Measurements from ENCODE around the gene PAAF1. TPM values are rescaled to one million over a fixed set of nuclear protein-coding genes. Genes with fewer than 3 reads are reported as not detected.
"Not testable (repeated sequence)": the region's sequence is repeated elsewhere in the genome, so short reads cannot be mapped to it uniquely, and the experiment has no call there.

The PAAF1 gene
- total RNA-seq, 2 experiments from 2014 or later = 21.6 TPM

DNA sequence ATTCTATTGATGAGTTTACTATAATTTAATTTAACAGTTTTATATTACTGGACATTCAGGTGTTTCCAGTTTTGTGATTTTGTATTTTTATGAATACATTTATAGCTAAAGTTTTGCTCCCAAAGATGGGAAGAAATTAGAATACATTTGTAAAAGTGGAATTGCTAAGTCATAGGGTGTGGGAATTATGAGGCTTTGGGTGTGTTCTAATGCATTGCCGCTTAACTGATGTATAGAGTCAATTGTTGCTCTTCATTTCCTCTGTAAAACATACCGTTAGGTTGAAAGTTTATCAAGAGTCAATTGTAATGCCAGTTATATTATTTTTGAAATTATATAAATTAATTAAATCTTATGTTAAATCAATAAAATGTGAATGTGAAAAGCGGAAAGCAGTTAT lies 16.2 kb downstream of the PAAF1 start:
- DNase-seq = no peak
- POLR2A ChIA-PET = no interaction called here
- H3K9me3 Mint-ChIP-seq = no peaks in the 10 kb centered on the region
- H3K4me3 Mint-ChIP-seq = no peak overlapping the region
- CTCF ChIA-PET = no interaction called here
- no peaks in the 10 kb centered on the region for H3K4me1 Mint-ChIP-seq
- H3K27me3 Mint-ChIP-seq = no peaks in the 10 kb centered on the region
- peaks cover 20% of the 10 kb centered on the region for H3K36me3 Mint-ChIP-seq (ENCODE audit: low read depth)
- no peak overlapping the region for H3K27ac Mint-ChIP-seq

GRCh38 chr11:73894725-73895335 lies 18.0 kb downstream of the PAAF1 start:
- Mint-ChIP-seq H3K36me3 (ENCODE audit: low read depth) (peaks cover 15% of the 10 kb centered on the region), H3K27me3 (no peaks in the 10 kb centered on the region), H3K27ac (no peak overlapping the region), H3K4me3 (no peak overlapping the region), H3K4me1 (no peaks in the 10 kb centered on the region), H3K9me3 (no peaks in the 10 kb centered on the region)
- POLR2A ChIA-PET = no interaction called here
- CTCF ChIA-PET = no interaction called here
- no peak for DNase-seq

DNA sequence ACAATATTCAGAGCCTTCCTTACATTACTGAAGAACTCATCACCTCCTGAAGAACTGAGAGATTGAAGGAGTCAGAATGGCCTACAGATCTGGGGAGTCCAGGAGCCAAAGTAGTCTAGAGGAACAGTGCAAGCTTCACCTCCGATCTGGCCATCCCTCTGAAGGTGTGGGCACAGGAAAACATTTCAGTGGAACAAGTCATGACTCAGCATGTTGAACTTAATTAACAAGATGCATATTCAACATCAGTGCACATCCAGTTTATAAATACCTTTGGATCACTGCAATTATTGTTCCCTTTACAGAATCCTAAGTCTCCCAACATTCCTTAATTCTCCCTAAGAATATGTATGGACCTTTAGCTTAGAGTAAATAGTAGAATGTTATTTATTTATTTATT lies 25.5 kb downstream of the PAAF1 start:
- no peak for DNase-seq
- Mint-ChIP-seq H3K36me3 (ENCODE audit: low read depth) (peaks cover 18% of the 10 kb centered on the region), H3K27ac (no peak overlapping the region), H3K9me3 (no peaks in the 10 kb centered on the region), H3K4me1 (no peaks in the 10 kb centered on the region), H3K4me3 (no peak overlapping the region), H3K27me3 (no peaks in the 10 kb centered on the region)
- CTCF ChIA-PET = no interaction called here
- POLR2A ChIA-PET = no interaction called here

DNA sequence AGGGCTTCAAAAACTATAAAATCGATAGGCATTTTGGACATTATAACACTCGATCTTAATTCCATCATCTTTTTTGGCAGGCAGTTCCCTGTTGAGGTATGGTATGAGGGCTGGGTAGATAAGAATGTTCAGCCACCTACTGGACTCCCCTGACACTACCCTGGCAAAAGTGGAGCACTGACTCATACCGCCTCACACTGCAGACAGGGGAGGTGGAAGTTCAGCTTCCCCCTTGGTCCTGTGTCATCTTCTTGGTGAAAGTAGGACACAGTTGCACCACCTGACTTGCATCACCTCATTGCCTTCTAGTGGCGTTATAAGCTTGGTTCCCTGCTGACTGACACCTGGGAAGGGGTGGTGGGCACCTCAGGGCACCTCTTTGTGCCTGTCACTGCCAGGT lies 30.4 kb downstream of the PAAF1 start:
- ChIA-PET POLR2A (no interaction called here), CTCF (no interaction called here)
- Mint-ChIP-seq H3K4me3 (no peak overlapping the region), H3K9me3 (no peaks in the 10 kb centered on the region), H3K27me3 (no peaks in the 10 kb centered on the region), H3K27ac (no peak overlapping the region), H3K36me3 (ENCODE audit: low read depth) (peaks cover 14% of the 10 kb centered on the region), H3K4me1 (peaks cover 2% of the 10 kb centered on the region)
- DNase-seq = peak; percentile 21

DNA sequence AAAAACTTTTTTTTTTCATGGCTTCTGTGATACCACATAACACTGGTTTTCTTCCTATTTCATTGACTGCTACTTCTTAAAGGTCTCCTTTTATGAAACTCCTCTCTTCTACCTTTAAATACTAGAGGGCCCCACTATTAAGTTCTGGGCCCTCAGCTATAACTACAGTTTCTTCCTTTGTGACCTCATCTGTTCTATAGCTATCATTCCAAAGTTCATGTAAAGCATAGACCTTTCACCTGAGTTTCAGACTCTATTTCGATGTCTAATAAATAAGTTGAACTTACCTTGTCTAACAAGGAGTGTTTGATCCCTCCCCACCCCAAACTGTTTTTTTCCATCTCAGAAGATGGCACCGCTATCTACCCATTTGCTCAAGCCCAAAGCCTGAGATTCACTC lies 35.2 kb downstream of the PAAF1 start:
- Mint-ChIP-seq H3K27ac (no peak overlapping the region), H3K4me3 (no peak overlapping the region), H3K4me1 (peaks cover 2% of the 10 kb centered on the region), H3K36me3 (ENCODE audit: low read depth) (peaks cover 23% of the 10 kb centered on the region), H3K9me3 (no peaks in the 10 kb centered on the region), H3K27me3 (no peaks in the 10 kb centered on the region)
- no peak for DNase-seq
- ChIA-PET CTCF (no interaction called here), POLR2A (no interaction called here)

GRCh38 chr11:73913472-73913871 lies 36.7 kb downstream of the PAAF1 start:
- POLR2A ChIA-PET = no interaction called here
- no peak for DNase-seq
- no peaks in the 10 kb centered on the region for H3K9me3 Mint-ChIP-seq
- peaks cover 28% of the 10 kb centered on the region for H3K36me3 Mint-ChIP-seq (ENCODE audit: low read depth)
- no peak overlapping the region for H3K4me3 Mint-ChIP-seq
- CTCF ChIA-PET = no interaction called here
- no peak overlapping the region for H3K27ac Mint-ChIP-seq
- H3K27me3 Mint-ChIP-seq = no peaks in the 10 kb centered on the region
- no peaks in the 10 kb centered on the region for H3K4me1 Mint-ChIP-seq

- H3K9me3 Mint-ChIP-seq = no peaks in the 10 kb centered on the region
- ChIA-PET POLR2A (no interaction called here), CTCF (no interaction called here)
- no peak overlapping the region for H3K4me3 Mint-ChIP-seq
- peaks cover 36% of the 10 kb centered on the region for H3K36me3 Mint-ChIP-seq (ENCODE audit: low read depth)
- no peak overlapping the region for H3K27ac Mint-ChIP-seq
- H3K27me3 Mint-ChIP-seq = no peaks in the 10 kb centered on the region
- no peak for DNase-seq
- H3K4me1 Mint-ChIP-seq = no peaks in the 10 kb centered on the region
Observed at GRCh38 chr11:73914284-73914683, 37.5 kb downstream of the PAAF1 start.

GRCh38 chr11:73916435-73916834 lies 39.6 kb downstream of the PAAF1 start:
- DNase-seq = no peak
- H3K9me3 Mint-ChIP-seq = no peaks in the 10 kb centered on the region
- H3K4me3 Mint-ChIP-seq = no peak overlapping the region
- H3K27ac Mint-ChIP-seq = no peak overlapping the region
- H3K27me3 Mint-ChIP-seq = no peaks in the 10 kb centered on the region
- CTCF ChIA-PET = no interaction called here
- H3K4me1 Mint-ChIP-seq = no peaks in the 10 kb centered on the region
- H3K36me3 Mint-ChIP-seq (ENCODE audit: low read depth) = peaks cover 38% of the 10 kb centered on the region
- POLR2A ChIA-PET = no interaction called here

DNA sequence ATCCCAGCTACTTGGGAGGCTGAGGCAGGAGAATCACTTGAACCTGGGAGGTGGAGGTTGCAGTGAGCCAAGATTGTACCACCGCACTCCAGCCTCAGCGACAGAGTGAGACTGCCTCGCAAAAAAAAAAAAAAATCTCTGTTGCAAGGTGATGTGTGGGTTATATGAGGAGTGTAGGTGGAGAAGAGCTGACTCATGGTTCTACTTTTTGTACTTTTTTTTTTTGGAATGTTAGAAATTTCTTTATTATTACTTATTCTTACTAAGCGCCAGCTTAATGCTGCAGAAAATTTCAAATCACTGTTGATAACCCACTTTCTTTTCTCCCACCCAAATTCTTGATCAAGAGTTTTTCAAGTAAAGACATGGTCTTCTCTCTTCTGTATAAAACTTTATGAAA lies 44.4 kb downstream of the PAAF1 start:
- Mint-ChIP-seq H3K27me3 (no peaks in the 10 kb centered on the region), H3K4me3 (no peak overlapping the region), H3K4me1 (no peaks in the 10 kb centered on the region), H3K36me3 (ENCODE audit: low read depth) (peaks cover 25% of the 10 kb centered on the region), H3K9me3 (no peaks in the 10 kb centered on the region), H3K27ac (no peak overlapping the region)
- no peak for DNase-seq
- CTCF ChIA-PET = interaction anchor here (0.7 to 0.9 kb wide), 2 partner anchors 21 to 676 kb away, joined by 3 to 4 read pairs; no protein-coding TSS in a partner anchor
- POLR2A ChIA-PET = no interaction called here

DNA sequence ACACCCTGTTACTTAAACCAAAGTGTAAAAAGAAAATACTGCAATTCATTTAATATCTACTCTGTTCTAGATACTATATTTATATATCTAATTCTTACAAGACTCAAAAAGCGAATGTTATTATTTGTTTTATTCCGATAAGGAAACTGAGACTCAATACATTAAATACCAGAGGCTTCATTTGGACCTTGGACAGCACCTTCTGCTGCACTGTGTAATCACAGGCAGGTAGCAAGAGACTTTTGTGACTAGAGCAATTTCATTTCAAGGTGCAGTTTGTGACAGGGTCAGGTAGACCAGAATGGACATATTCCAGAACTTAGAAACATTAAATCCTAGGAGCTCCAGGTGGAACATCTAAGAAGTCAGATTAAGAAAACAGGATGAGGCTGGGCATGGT lies 52.6 kb downstream of the PAAF1 start:
- DNase-seq = no peak
- peaks cover 6% of the 10 kb centered on the region for H3K4me1 Mint-ChIP-seq
- H3K27me3 Mint-ChIP-seq = no peaks in the 10 kb centered on the region
- H3K9me3 Mint-ChIP-seq = no peaks in the 10 kb centered on the region
- H3K36me3 Mint-ChIP-seq (ENCODE audit: low read depth) = peaks cover 23% of the 10 kb centered on the region
- no peak overlapping the region for H3K4me3 Mint-ChIP-seq
- no peak overlapping the region for H3K27ac Mint-ChIP-seq
- POLR2A ChIA-PET = no interaction called here
- CTCF ChIA-PET = no interaction called here

GRCh38 chr11:73931039-73931645 lies 54.3 kb downstream of the PAAF1 start:
- Mint-ChIP-seq H3K4me3 (no peak overlapping the region), H3K4me1 (peaks cover 6% of the 10 kb centered on the region), H3K27ac (no peak overlapping the region), H3K27me3 (no peaks in the 10 kb centered on the region), H3K36me3 (ENCODE audit: low read depth) (peaks cover 28% of the 10 kb centered on the region), H3K9me3 (no peaks in the 10 kb centered on the region)
- ChIA-PET POLR2A (no interaction called here), CTCF (interaction anchor here (1.0 to 2.7 kb wide), 6 partner anchors 10 to 580 kb away, joined by 3 to 26 read pairs (median 4); no protein-coding TSS in a partner anchor)
- DNase-seq = peak; percentile 22

DNA sequence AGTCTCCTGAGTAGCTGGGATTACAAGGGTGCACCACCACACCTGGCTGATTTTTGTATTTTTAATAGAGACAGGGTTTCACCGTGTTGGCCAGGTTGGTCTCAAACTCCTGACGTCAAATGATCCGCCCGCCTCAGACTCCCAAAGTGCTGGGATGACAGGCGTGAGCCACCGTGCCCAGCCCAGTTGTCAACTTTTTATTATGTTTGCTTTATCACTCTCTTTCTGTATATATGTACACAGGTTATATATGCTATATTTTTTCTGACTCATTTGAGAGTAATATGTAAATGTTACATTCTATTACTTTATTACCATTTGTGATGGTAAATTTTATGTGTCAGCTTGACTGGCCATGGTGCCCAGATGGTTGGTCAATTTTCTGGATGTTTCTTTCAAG lies 55.2 kb downstream of the PAAF1 start:
- Mint-ChIP-seq H3K36me3 (ENCODE audit: low read depth) (peaks cover 26% of the 10 kb centered on the region), H3K27me3 (no peaks in the 10 kb centered on the region), H3K4me3 (no peak overlapping the region), H3K27ac (no peak overlapping the region), H3K4me1 (peaks cover 6% of the 10 kb centered on the region), H3K9me3 (no peaks in the 10 kb centered on the region)
- DNase-seq = no peak
- ChIA-PET CTCF (interaction anchor here (0.6 to 2.7 kb wide), 6 partner anchors 10 to 581 kb away, joined by 3 to 26 read pairs (median 4); no protein-coding TSS in a partner anchor), POLR2A (no interaction called here)

DNA sequence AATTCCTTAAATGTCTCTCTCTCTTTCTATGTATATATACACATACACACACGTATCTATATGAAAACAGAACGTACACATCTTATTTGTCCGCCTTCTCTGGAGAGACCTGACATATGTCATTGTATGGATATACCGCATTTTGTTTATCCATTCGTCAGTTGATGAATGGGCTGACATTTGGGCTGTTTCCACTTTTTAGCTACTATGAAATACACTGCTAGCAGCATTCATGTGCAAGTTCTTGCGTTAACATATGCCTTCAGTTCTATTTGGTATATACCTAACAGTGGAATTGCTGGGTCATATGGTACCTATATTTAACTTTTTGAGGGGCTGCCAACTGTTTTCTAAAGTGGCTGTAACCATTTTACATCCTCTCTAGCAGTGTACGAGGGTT lies 56.0 kb downstream of the PAAF1 start:
- no peaks in the 10 kb centered on the region for H3K9me3 Mint-ChIP-seq
- ChIA-PET POLR2A (no interaction called here), CTCF (interaction anchor here (0.6 to 2.7 kb wide), 2 partner anchors 170 to 307 kb away, joined by 3 to 26 read pairs; no protein-coding TSS in a partner anchor)

GRCh38 chr11:73936047-73936446 lies 59.2 kb downstream of the PAAF1 start:
- H3K27me3 Mint-ChIP-seq, H3K4me1 Mint-ChIP-seq, H3K4me3 Mint-ChIP-seq, CTCF ChIA-PET, POLR2A ChIA-PET, DNase-seq, H3K9me3 Mint-ChIP-seq, H3K27ac Mint-ChIP-seq: not testable (repeated sequence)
- peaks cover 14% of the 10 kb centered on the region for H3K36me3 Mint-ChIP-seq (ENCODE audit: low read depth)

More for the DNA sequence above, 56.0 kb downstream of the PAAF1 start:
- Mint-ChIP-seq H3K4me3 (no peak overlapping the region), H3K27ac (no peak overlapping the region), H3K27me3 (no peaks in the 10 kb centered on the region), H3K4me1 (peaks cover 3% of the 10 kb centered on the region), H3K36me3 (ENCODE audit: low read depth) (peaks cover 18% of the 10 kb centered on the region)
- DNase-seq = no peak
